OCI-LY1 (cell line): ENCODE data around the gene WDR35.

Source experiments
- EZH2 ChIP-seq: fragments of 200-600 bp; sonication (generic), shearing (Covaris generic); IDR thresholded peaks from 2 replicates; pipeline ENCODE4 v1.8.0; 2017; ENCODE audit warnings: borderline replicate concordance, mixed run types, mild to moderate bottlenecking, antibody characterized with exemption, low read length, moderate library complexity, mixed read lengths
- TF ChIP-seq, protein P1 (sequence below): fragments of 200-600 bp; sonication (generic), shearing (Covaris generic); IDR thresholded peaks from 2 replicates; pipeline ENCODE4 v1.5.1; 2017; ENCODE audit warnings: mild to moderate bottlenecking, antibody characterized with exemption, low read length, moderate library complexity, mixed read lengths

DNA sequence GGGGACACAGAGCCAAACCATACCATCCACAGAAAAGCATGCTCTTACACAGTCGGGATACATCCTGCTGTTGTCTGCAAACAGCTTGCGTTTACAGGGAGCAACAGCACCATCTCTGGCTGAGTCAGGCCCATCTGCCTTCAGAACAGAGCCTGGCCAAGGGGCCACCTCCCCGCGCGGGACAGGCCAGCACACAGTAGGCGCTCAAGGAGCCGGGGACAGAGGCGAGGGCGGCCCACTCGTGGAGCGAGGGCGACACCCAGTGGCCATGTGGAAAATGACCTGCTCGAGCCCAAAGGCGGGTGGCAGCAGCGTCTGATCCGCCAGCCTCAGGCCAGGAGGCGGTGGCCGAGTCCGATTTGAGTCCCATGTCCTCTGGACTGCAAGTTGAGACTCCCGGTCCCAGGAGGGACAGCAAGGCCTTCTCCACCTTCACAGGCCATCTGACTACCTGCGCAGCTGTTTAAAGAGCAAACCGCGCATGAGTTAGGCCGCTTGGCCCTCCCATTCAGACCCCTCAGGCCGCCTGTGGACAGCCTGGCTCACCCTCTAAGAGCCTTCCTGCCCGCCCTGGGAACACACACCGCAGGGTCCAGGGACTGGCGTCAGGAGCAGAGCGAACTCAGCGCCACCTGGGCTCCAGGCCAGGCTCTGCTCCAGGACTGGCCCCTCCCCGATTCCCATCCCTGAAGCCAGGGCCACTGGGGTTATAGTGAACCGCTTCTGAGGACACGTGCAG, 126.4 kb downstream of the WDR35 start:
- TF ChIP-seq, protein P1, sequence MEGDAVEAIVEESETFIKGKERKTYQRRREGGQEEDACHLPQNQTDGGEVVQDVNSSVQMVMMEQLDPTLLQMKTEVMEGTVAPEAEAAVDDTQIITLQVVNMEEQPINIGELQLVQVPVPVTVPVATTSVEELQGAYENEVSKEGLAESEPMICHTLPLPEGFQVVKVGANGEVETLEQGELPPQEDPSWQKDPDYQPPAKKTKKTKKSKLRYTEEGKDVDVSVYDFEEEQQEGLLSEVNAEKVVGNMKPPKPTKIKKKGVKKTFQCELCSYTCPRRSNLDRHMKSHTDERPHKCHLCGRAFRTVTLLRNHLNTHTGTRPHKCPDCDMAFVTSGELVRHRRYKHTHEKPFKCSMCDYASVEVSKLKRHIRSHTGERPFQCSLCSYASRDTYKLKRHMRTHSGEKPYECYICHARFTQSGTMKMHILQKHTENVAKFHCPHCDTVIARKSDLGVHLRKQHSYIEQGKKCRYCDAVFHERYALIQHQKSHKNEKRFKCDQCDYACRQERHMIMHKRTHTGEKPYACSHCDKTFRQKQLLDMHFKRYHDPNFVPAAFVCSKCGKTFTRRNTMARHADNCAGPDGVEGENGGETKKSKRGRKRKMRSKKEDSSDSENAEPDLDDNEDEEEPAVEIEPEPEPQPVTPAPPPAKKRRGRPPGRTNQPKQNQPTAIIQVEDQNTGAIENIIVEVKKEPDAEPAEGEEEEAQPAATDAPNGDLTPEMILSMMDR: peak; percentile 93
- TF ChIP-seq EZH2: no peak
